HG03354 (cell line): ENCODE data around the gene KIRREL1.

Experiments used
- ATAC-seq: cut with Tn5 transposase; IDR thresholded peaks from one replicate; pipeline ENCODE4 v1.9.1; 2021; ENCODE audit warnings: mild to moderate bottlenecking; ENCODE audit not compliant: unreplicated experiment, poor library complexity, severe bottlenecking

KIRREL1 gene

DNA sequence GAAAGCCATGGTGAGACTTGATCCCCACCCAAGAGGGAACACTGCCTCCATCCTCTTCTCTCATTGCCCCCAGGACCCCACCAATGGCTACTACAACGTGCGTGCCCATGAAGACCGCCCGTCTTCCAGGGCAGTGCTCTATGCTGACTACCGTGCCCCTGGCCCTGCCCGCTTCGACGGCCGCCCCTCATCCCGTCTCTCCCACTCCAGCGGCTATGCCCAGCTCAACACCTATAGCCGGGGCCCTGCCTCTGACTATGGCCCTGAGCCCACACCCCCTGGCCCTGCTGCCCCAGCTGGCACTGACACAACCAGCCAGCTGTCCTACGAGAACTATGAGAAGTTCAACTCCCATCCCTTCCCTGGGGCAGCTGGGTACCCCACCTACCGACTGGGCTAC lies 101.1 kb downstream of the KIRREL1 start:
- ATAC-seq = no peak

GRCh38 chr1:158095737-158096335 lies 102.4 kb downstream of the KIRREL1 start:
- no peak for ATAC-seq

- no peak for ATAC-seq
Measured at GRCh38 chr1:158098256-158098655, 104.8 kb downstream of the KIRREL1 start.

DNA sequence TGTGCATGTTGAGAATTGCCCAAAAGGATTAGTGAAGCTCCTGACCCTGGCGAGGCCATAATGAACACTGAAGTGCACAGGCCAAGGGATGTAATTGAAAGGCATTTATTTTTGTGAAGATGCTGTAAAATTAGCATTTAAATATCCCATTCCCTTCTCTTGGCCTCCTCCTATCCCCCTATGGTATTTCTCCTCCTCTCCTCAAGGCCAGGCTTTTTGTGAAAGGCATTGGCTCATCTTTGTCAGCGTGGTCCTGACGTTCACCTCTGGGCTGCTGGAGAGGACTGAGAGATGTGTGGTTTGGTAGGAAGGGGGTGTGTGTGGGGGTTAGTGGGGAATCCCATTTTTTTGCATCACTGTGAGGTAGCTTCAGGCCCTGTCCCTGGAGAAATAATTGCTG lies 105.7 kb downstream of the KIRREL1 start:
- ATAC-seq = no peak

DNA sequence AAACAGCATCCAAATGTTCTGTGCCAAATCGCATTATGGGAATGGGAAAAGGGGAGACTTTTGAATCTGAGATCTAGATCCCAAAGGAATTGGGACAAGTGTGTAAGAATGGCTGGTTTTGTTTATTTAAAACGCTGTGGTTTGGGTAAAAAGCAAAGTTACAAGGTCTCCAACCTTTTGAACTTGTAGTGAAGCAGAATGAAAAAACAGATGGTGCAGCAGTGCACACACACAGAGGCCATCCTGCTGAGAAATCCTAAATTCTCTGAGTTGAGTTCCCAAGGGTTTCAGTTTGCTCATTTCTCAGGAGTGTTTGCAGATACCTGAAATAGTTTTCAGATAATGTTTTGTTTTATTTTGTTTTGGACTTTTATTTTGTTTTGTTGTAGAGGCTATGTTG lies 107.1 kb downstream of the KIRREL1 start:
- no peak for ATAC-seq

- no peak for ATAC-seq
Measured at GRCh38 chr1:158101455-158101854, 108.0 kb downstream of the KIRREL1 start.

DNA sequence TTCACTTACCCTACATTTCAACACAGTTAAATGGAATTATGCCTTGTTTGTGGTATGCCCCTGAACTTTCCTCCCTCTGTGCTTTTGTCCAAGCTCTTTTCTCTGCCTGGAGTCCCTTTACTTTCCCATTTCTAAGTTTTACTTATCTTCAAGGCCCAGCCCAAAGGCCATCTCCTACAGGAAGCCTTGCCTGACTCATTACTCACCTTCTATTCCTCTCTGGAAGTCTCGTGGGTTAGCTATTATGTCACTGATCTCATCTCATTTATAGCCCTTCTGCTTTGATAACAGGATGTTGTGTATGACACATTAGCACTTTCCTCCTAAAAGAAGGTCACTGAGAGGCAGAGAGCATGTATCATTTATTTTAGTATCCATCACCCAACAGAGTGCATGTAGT lies 108.5 kb downstream of the KIRREL1 start:
- no peak for ATAC-seq

DNA sequence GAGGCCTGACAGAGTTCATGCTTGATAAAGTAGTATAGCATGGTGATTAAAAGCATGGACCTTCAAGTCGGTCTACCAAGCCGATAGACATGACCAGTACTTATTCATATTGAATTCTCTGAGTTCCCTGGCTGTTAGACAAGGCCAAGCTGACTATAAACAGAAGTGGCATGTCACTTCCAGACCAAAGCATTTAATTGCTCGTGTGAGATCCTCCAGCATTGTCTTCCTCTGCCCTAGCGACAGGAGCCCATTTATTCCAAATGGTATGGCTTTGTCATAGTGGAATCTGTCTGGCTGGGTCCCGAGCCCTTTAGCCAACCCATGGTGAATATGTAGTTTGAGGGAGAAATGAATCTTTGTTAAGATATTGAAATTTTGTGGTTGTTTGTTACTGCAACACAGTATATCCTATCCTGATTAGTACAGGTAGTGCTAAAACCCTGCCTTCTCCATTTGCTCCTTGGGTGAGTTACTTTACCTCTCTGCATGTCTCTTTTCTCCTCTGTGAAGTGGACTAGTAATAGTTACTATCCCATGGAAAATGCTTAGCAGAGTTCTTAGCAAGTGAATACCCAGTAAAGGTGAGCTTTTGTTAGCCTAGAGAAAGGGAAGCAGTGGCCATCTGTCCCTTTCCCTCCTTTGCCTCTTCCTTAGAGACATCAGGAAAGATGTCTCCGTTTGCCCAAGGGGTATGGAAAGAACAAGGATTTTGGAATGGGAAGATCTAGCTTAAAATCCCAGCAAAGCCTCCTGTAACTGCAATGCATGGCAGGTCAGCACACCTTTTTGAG lies 109.6 kb downstream of the KIRREL1 start:
- no peak for ATAC-seq

GRCh38 chr1:158103861-158104522 lies 110.5 kb downstream of the KIRREL1 start:
- ATAC-seq = no peak

DNA sequence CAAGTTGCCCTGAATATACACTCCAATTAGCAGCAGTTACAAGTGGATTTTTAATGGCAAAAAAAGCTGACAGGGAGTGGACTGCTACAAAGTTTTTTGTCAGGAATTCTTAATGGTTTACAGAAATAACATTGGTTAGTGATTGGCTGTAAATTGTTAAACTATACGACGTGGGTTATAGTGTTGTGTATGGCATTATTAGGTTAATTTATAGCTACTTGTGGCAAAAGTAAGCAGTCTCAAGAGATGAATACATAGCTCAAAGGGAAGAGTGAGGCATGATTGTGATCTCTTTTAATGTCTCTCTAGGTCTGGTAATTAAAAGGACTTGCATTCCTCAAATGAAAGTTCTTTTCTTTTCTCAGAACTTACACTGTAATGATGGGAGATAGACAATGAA lies 111.4 kb downstream of the KIRREL1 start:
- no peak for ATAC-seq

GRCh38 chr1:158105352-158106095 lies 112.1 kb downstream of the KIRREL1 start:
- ATAC-seq = no peak

DNA sequence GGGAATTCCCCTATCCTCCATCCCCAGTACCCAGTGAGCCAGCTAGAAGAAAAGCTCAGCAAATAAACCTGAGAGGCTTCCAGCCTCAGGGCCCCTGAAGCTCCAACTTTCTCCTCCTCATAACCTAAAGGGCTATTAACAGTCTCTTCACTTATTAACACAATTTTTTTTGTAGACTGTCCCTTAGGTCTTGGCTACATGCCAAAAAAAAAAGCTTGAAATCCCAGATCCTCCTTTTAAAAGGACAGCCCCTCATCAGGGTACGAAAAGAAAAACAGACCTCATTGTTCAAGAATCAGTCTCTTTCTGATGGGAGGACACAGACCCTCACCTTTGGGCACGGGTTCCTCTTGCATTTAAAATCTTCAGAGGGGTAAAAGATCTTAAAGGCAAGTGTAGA lies 114.5 kb downstream of the KIRREL1 start:
- ATAC-seq = no peak

DNA sequence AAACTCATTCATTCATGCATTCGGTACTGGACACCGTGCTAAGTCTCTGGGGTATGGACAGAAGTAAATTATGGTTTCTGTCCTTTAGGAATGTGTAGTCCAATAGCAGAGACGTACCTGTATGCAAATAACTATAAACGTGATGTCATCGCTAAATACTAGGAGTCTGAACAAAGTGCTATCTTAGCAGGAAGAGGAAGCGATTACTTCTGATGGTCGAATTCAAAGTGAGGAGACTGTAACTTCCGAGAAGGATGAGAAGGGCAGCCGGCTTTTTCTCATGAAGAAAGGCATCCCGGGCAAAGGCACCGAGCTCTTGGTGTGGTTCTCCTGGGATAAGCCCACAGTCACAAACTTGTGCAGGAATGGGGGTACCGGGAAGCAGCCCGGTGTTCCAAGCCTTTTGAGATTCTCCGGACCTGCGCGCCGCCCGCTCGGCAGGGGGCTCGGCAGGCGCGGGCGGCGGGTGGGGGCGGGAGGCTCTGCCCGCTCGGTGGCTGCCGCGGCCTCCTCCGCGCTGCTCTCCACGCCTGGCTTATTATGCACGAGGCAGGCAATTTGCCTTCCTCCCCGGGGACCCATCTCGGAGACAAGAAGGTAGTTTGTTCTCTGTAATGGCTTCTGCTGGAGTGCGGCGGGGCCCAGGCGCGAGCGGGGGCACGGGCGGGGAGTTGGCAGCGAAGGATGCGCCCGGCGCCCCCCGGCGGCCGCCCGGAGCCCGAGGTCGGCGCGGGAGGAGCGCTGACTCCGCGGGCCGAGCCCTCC lies 119.7 kb downstream of the KIRREL1 start:
- no peak for ATAC-seq

DNA sequence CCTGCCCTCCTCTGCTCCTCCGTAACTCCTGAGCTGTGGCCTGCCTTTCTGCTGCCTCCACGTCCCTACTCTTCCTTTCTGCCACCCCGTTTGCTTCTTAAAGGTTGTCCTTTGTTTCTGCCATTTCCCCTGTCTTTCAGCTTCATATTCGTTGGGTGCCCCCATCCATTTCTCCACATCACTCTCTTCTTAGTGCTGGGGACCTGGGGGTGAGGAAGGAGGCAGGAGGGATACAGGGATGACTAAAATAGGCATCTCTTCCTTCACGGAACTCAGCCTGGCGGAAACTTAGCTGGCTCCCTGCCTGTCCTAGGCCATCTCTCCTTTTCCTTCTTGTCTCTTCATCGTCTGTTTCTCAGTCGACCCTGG lies 120.3 kb downstream of the KIRREL1 start:
- ATAC-seq = no peak

- ATAC-seq = peak; percentile 84
Measured at GRCh38 chr1:158115126-158115525, 121.7 kb downstream of the KIRREL1 start.

- ATAC-seq = no peak
Measured at GRCh38 chr1:158116311-158117167, 123.1 kb downstream of the KIRREL1 start.

DNA sequence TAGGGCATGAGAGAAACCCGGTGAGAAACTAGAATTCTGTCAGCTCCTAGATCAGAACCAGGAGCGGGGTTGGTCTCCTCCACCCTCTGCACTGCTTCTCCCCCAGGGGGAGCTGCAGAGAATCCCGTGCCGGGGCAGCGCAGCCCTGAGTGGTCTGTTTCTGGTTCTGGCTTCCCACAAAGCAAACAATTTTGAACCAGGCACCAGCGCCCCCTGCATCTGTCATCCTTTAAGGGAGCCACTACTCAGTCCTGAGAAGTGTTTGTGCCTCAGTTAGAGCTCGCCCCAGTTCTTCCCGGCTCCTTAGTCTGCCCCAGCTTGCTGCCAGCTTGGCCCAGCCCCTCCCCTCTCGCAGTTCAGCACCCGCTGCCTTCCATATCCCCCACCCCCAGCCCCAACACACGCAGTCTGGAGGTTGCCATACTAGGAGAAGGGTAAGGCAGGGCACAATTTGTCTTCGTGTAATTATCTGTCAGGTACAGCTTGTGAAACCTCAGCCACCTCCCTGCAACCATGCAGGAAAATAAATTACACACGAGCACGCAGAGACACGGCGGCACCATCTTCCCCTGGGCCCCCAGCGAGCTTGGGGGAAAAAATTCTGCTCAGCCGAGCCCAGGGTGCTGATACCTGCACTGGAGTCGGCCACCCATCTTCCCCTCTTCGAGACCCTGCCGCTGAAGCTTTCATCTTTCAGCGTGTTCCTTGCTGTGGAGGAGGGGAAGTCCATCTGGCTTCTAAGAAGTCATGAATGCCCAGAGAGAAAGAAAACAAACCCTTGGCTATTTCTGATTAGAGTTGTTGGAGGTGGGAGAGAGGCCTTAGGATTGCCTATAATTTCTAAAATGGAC lies 124.6 kb downstream of the KIRREL1 start:
- no peak for ATAC-seq
